Measurements from ENCODE around the gene SORCS2.

- TF ChIP-seq POLR2A (IDR thresholded peaks at IDR 0.05) (no peak), CTCF (IDR thresholded peaks at IDR 0.05) (no peak)
Observed at GRCh38 chr4:7600247-7600646, 407.9 kb downstream of the SORCS2 start.
